B cell (primary cell): ENCODE results near the gene TLNRD1. TPM values are rescaled to one million over a fixed set of nuclear protein-coding genes. Genes with fewer than 3 reads are reported as not detected.

ENCODE experiments used
- ATAC-seq: fragments of 200-7000 bp; cut with Tn5 transposase; one replicate; pipeline ENCODE4 v1.10.0; 2021; ENCODE audit warnings: low read depth, mild to moderate bottlenecking, moderate number of reproducible peaks, moderate library complexity
- CTCF ChIA-PET: fragments of 350-600 bp; sonication (Branson Sonifier 250); formaldehyde crosslinking; loops from one replicate; lab custom pipeline; 2021; ENCODE audit warnings: antibody characterized with exemption, inconsistent platforms; lab: Charles Lee
- POLR2A ChIA-PET: fragments of 350-600 bp; sonication (Branson Sonifier 250); formaldehyde crosslinking; loops from one replicate; lab custom pipeline; 2021; ENCODE audit warnings: antibody characterized with exemption; lab: Charles Lee
- DNase-seq: peaks from one replicate; pipeline ENCODE4 v3.0.0; 2013
- H2AFZ ChIP-seq: 2 replicates; pipeline ENCODE4 v1.6.1; 2012; ENCODE audit warnings: mild to moderate bottlenecking, low read depth, low read length; ENCODE audit not compliant: insufficient read depth, poor library complexity, severe bottlenecking
- H3K27ac ChIP-seq, 2 donors: 1 replicate in 1 of 2; 2 replicates in 1 of 2; pipeline ENCODE4 v1.5.1; 2012 to 2013; ENCODE audit warnings: low read length in 2 of 2, mild to moderate bottlenecking in 2 of 2, moderate library complexity in 1 of 2
- H3K27me3 ChIP-seq, 4 experiments: fragments of 200-600 bp in 1 of 4; sonication (generic) in 1 of 4; replicated peaks in 1 of 4; 1 replicate in 2 of 4; 2 replicates in 2 of 4; pipeline versions ENCODE4 v1.6.1 to v1.7.0; 2013 to 2016; ENCODE audit warnings: low read length in 3 of 4, mild to moderate bottlenecking in 2 of 4, mixed read lengths in 1 of 4, moderate library complexity in 1 of 4; ENCODE audit not compliant: insufficient read depth in 4 of 4, control insufficient read depth in 3 of 4; ENCODE audit errors: control extremely low read depth in 1 of 4
- H3K36me3 ChIP-seq, 2 experiments: replicated peaks in 1 of 2; 1 replicate in 1 of 2; 2 replicates in 1 of 2; pipeline versions ENCODE4 v1.6.1 to v1.7.1; 2013; ENCODE audit warnings: low read length in 1 of 2; ENCODE audit not compliant: insufficient read depth in 2 of 2, control insufficient read depth in 1 of 2; ENCODE audit errors: control extremely low read depth in 1 of 2, extremely low read depth in 1 of 2
- H3K4me1 ChIP-seq, 2 donors: fragments of 200-600 bp in 1 of 2; sonication (generic) in 1 of 2; 1 replicate in 1 of 2; 2 replicates in 1 of 2; pipeline versions ENCODE4 v1.5.1 to v1.6.1; 2013 to 2017; ENCODE audit warnings: low read length in 2 of 2; ENCODE audit not compliant: control insufficient read depth in 2 of 2, insufficient read depth in 2 of 2
- H3K4me2 ChIP-seq: replicated peaks from 2 replicates; pipeline ENCODE3; 2012; ENCODE audit warnings: mild to moderate bottlenecking, low read depth, low read length; ENCODE audit not compliant: poor library complexity, severe bottlenecking
- H3K4me3 ChIP-seq, 5 experiments: fragments of 200-600 bp in 1 of 5; sonication (generic) in 1 of 5; 1 replicate in 3 of 5; 2 replicates in 2 of 5; pipeline versions ENCODE4 v1.5.1 to v1.7.0; 2011 to 2016; ENCODE audit warnings: low read length in 4 of 5, mild to moderate bottlenecking in 4 of 5, low read depth in 2 of 5, control low read depth in 1 of 5, moderate library complexity in 1 of 5; ENCODE audit not compliant: insufficient read depth in 1 of 5; ENCODE audit errors: control extremely low read depth in 1 of 5, extremely low read depth in 1 of 5
- H3K79me2 ChIP-seq: fragments of 200-600 bp; sonication (generic); one replicate; pipeline ENCODE4 v1.6.0; 2016; ENCODE audit warnings: low read length; ENCODE audit not compliant: control insufficient read depth, insufficient read depth
- H3K9ac ChIP-seq: fragments of 200-600 bp; sonication (generic); 2 replicates; pipeline ENCODE4 v1.6.1; 2017; ENCODE audit warnings: mild to moderate bottlenecking, low read length, moderate library complexity
- H3K9me3 ChIP-seq, 3 donors: one replicate each; pipeline versions ENCODE4 v1.6.1 to v1.7.1; 2013; ENCODE audit warnings: low read length in 2 of 3; ENCODE audit not compliant: control insufficient read depth in 2 of 3, insufficient read depth in 1 of 3; ENCODE audit errors: control extremely low read depth in 1 of 3
- H4K20me1 ChIP-seq: 2 replicates; pipeline ENCODE4 v1.6.0; 2012; ENCODE audit warnings: mild to moderate bottlenecking, low read length; ENCODE audit not compliant: insufficient read depth, control insufficient read depth, poor library complexity, severe bottlenecking
- H3K27ac Mint-ChIP-seq: one replicate; pipeline ENCODE4 v1.8.0; 2021; ENCODE audit warnings: mixed read lengths
- H3K27me3 Mint-ChIP-seq: one replicate; pipeline ENCODE4 v1.8.0; 2021; ENCODE audit warnings: mixed read lengths
- H3K4me1 Mint-ChIP-seq: one replicate; pipeline ENCODE4 v1.8.0; 2021; ENCODE audit warnings: mixed read lengths
- H3K4me3 Mint-ChIP-seq: one replicate; pipeline ENCODE4 v1.8.0; 2021; ENCODE audit warnings: mixed read lengths
- H3K9me3 Mint-ChIP-seq: one replicate; pipeline ENCODE4 v1.8.0; 2022; ENCODE audit warnings: mixed read lengths; ENCODE audit not compliant: insufficient read depth
- EZH2 ChIP-seq: IDR thresholded peaks from 2 replicates; pipeline ENCODE4 v1.6.1; 2012; ENCODE audit warnings: borderline replicate concordance, low read depth, mild to moderate bottlenecking, moderate library complexity, low read length; ENCODE audit not compliant: insufficient read depth, poor library complexity, severe bottlenecking
- WGBS: methylation state at CpG from one replicate; pipeline ENCODE4 v1.1.5; 2013; ENCODE audit warnings: missing lambda C conversion rate; ENCODE audit not compliant: insufficient coverage; 5-methylcytosine and 5-hydroxymethylcytosine counted together
- intact Hi-C: fragments of 100-400 bp; cut with micrococcal nuclease; formaldehyde crosslinking; loops from one replicate; pipeline ENCODE4 v1.10.0; 2022
- polyA plus RNA-seq: library from polyadenylated mRNA; depleted of rRNA; stranded (reverse); fragments of >200 nt; gene quantifications from 2 replicates; pipeline ENCODE4 v1.2.3, GENCODE V29; 2012
- total RNA-seq, 2 donors: library from RNA; stranded (reverse); fragments of 120-200 nt in 1 of 2; gene quantifications; 1 replicate in 1 of 2; 2 replicates in 1 of 2; pipeline versions ENCODE4 v1.2.3 to v1.2.4, GENCODE V29; 2013 to 2022
- TF ChIP-seq, protein P1 (sequence below): fragments of 200-600 bp; IDR thresholded peaks from one replicate; pipeline ENCODE4 v1.8.0; 2022; ENCODE audit warnings: antibody characterized with exemption, mild to moderate bottlenecking

Gene TLNRD1
- total and polyA plus RNA-seq, 2 donors (not counting 1 experiment from before 2014, with no cell fraction given): 11.4 to 26.7 TPM

DNA sequence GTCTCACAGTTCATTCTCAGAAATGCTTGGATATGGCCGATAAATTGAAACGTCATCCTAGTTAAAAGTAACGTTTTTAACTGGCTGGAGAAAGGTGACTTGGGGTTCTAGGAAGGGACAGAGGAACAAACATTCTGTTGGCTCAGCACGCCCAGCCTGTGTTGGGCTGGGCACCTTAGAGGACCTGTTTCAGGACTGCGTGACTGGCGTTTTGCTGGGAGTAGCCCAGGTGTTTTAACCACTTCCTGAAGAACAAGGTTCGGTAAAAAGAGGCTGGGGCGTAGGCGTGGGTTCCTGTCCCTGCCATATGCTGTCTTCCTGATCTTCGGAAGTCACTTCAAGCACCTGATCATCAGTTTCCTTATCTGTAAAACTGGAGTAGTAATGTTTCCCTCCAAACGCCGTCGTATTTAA, 1.1 kb upstream of the TLNRD1 start:
- peaks cover 35% of the 10 kb centered on the region for H3K4me1 Mint-ChIP-seq
- H3K4me2 ChIP-seq: peak overlapping the region; percentile 84
- WGBS: 3% methylated on average over 7 of the region's 13 CpGs
- H3K4me3 Mint-ChIP-seq: peak overlapping the region; percentile 98
- ChIA-PET POLR2A (interaction anchor here (1.2 to 2.5 kb wide), 2 partner anchors 9 to 11 kb away, joined by 6 to 15 read pairs; no protein-coding TSS in a partner anchor), CTCF (interaction anchor here (1.0 to 1.5 kb wide), 2 partner anchors 20 to 266 kb away, joined by 3 to 4 read pairs; no protein-coding TSS in a partner anchor)
- H3K27ac ChIP-seq: peak overlapping the region; percentile 81 to 94
- H3K36me3 ChIP-seq: peaks cover 0 to 13% of the 10 kb centered on the region in 2 experiments
- no peaks in the 10 kb centered on the region for H3K9me3 Mint-ChIP-seq
- H3K4me1 ChIP-seq: peaks cover 30 to 39% of the 10 kb centered on the region in 2 donors
- H3K27ac Mint-ChIP-seq: peak overlapping the region; percentile 99
- DNase-seq: peak; percentile 73
- peaks cover 0 to 3% (median 2%) of the 10 kb centered on the region in 3 donors for H3K9me3 ChIP-seq
- no peaks in the 10 kb centered on the region for H3K27me3 ChIP-seq
- H3K27me3 Mint-ChIP-seq: no peaks in the 10 kb centered on the region
- H3K9ac ChIP-seq: peak overlapping the region; percentile 96
- H3K4me3 ChIP-seq: peak overlapping the region; percentile 70 to 94 (median 77)
- TF ChIP-seq EZH2: no peak
- TF ChIP-seq, protein P1, sequence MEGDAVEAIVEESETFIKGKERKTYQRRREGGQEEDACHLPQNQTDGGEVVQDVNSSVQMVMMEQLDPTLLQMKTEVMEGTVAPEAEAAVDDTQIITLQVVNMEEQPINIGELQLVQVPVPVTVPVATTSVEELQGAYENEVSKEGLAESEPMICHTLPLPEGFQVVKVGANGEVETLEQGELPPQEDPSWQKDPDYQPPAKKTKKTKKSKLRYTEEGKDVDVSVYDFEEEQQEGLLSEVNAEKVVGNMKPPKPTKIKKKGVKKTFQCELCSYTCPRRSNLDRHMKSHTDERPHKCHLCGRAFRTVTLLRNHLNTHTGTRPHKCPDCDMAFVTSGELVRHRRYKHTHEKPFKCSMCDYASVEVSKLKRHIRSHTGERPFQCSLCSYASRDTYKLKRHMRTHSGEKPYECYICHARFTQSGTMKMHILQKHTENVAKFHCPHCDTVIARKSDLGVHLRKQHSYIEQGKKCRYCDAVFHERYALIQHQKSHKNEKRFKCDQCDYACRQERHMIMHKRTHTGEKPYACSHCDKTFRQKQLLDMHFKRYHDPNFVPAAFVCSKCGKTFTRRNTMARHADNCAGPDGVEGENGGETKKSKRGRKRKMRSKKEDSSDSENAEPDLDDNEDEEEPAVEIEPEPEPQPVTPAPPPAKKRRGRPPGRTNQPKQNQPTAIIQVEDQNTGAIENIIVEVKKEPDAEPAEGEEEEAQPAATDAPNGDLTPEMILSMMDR: no peak
- ATAC-seq: no peak
- H4K20me1 ChIP-seq: peaks cover 26% of the 10 kb centered on the region
- intact Hi-C loops: loop anchor here (1.0 to 10.0 kb wide), 4 partner anchors 10 to 1265 kb away; partner anchors contain the start of genes ABHD17C, EFL1, MESD and SAXO2
- peak overlapping the region; percentile 84 for H2AFZ ChIP-seq
- H3K79me2 ChIP-seq: peaks cover 29% of the 10 kb centered on the region

DNA sequence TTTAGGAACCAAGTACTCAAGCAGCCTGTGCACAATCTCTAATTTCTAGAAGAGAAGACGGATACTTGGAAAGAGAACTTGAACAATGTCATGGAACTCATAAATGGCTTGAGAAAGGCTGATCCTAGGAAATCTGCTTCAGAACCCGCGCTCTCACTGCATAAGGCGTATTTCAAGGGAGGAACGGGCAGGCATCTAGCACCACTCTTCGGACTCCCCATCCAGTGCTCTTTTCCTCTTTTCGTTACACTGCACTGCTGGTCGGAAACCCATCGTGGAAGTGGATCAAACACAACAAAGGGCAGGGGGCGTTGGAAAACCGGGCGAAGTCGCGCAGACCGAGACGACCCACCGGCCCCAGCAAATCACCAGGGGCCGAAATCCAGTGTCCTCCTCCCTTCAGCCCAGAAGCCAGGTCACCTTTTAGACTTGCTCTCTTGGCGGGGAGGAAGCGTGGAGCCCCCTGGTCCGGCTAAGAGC, 539 bp upstream of the TLNRD1 start:
- ChIA-PET CTCF (interaction anchor here (1.4 to 1.5 kb wide), 2 partner anchors 21 to 268 kb away, joined by 4 read pairs; no protein-coding TSS in a partner anchor), POLR2A (interaction anchor here (0.6 to 2.5 kb wide), 3 partner anchors 9 to 178 kb away, joined by 3 to 15 read pairs (median 6); no protein-coding TSS in a partner anchor)
- Histone ChIP-seq H3K36me3 (peaks cover 0 to 13% of the 10 kb centered on the region in 2 experiments), H3K79me2 (peaks cover 34% of the 10 kb centered on the region), H4K20me1 (peaks cover 32% of the 10 kb centered on the region), H3K27me3 (no peaks in the 10 kb centered on the region), H3K4me1 (peaks cover 35 to 39% of the 10 kb centered on the region in 2 donors), H3K4me3 (peak overlapping the region; percentile 70 to 94 (median 77)), H3K4me2 (peak overlapping the region; percentile 84), H2AFZ (peak overlapping the region; percentile 84), H3K9ac (peak overlapping the region; percentile 96), H3K9me3 (peaks cover 0 to 3% (median 2%) of the 10 kb centered on the region in 3 donors), H3K27ac (peak overlapping the region; percentile 81 to 94)
- no peaks in the 10 kb centered on the region for H3K9me3 Mint-ChIP-seq
- TF ChIP-seq, protein P1: no peak
- TF ChIP-seq EZH2: no peak
- peaks cover 40% of the 10 kb centered on the region for H3K4me1 Mint-ChIP-seq
- H3K27ac Mint-ChIP-seq: peak overlapping the region; percentile 99
- H3K4me3 Mint-ChIP-seq: peak overlapping the region; percentile 98
- DNase-seq (no peak), ATAC-seq (no peak)
- H3K27me3 Mint-ChIP-seq: no peaks in the 10 kb centered on the region
- 1% methylated on average over 21 of the region's 21 CpGs for WGBS
- intact Hi-C loops: loop anchor here (1.0 to 10.0 kb wide), 3 partner anchors 11 to 1265 kb away; partner anchors contain the start of genes EFL1, MESD and SAXO2
